BJ (cell line): Measurements from ENCODE around the gene LNPEP. TPM values are rescaled to one million over a fixed set of nuclear protein-coding genes. Genes with fewer than 3 reads are reported as not detected.

ENCODE experiments used
- CTCF ChIA-PET: fragments of 350-600 bp; formaldehyde crosslinking; extraction: SDS; loops from one replicate; lab custom pipeline; 2021; ENCODE audit warnings: antibody characterized with exemption, inconsistent platforms; lab: Yijun Ruan, JAX
- POLR2A ChIA-PET: fragments of 300-600 bp; sonication (Branson Sonifier 250); formaldehyde crosslinking; extraction: SDS; loops from one replicate; lab custom pipeline; 2021; ENCODE audit warnings: antibody characterized with exemption; lab: Charles Lee
- DNase-seq: peaks from one replicate; pipeline ENCODE4 v3.0.0-alpha.2; 2011; ENCODE audit warnings: low read depth
- H3K27me3 ChIP-seq: 2 replicates; pipeline ENCODE4 v1.6.0; 2011; ENCODE audit warnings: low read length; ENCODE audit not compliant: control insufficient read depth, insufficient read depth
- H3K36me3 ChIP-seq: 2 replicates; pipeline ENCODE4 v1.5.1; 2011; ENCODE audit warnings: low read length; ENCODE audit not compliant: control insufficient read depth, insufficient read depth
- H3K4me3 ChIP-seq: 2 replicates; pipeline ENCODE4 v1.5.1; 2011; ENCODE audit warnings: low read depth, mild to moderate bottlenecking, control low read depth, low read length
- CTCF ChIP-seq: IDR thresholded peaks from 2 replicates; pipeline ENCODE4 v1.5.1; 2011; ENCODE audit warnings: low read depth, mild to moderate bottlenecking, control low read depth, inconsistent platforms, low read length, moderate library complexity; ENCODE audit not compliant: insufficient read depth
- polyA plus RNA-seq: library from polyadenylated mRNA; depleted of rRNA; stranded (reverse); fragments of >200 nt; gene quantifications from 2 replicates; pipeline ENCODE4 v1.2.3, GENCODE V29; 2011

Gene LNPEP
- polyA plus RNA-seq, 1 experiment = 6.3 TPM

- POLR2A ChIA-PET = no interaction called here
Measured at GRCh38 chr5:96966801-96967200, 30.9 kb downstream of the LNPEP start.

GRCh38 chr5:96967400-96967799 is 31.5 kb downstream of the LNPEP start:
- no peaks in the 10 kb centered on the region for H3K36me3 ChIP-seq
- no peak overlapping the region for H3K4me3 ChIP-seq
- no peaks in the 10 kb centered on the region for H3K27me3 ChIP-seq
- no peak for DNase-seq
- ChIA-PET POLR2A (no interaction called here), CTCF (no interaction called here)
- TF ChIP-seq CTCF = no peak

More at GRCh38 chr5:96966801-96967200, 30.9 kb downstream of the LNPEP start:
- DNase-seq = no peak
- no peaks in the 10 kb centered on the region for H3K27me3 ChIP-seq
- no peaks in the 10 kb centered on the region for H3K36me3 ChIP-seq
- TF ChIP-seq CTCF = no peak
- H3K4me3 ChIP-seq = no peak overlapping the region
- CTCF ChIA-PET = no interaction called here

DNA sequence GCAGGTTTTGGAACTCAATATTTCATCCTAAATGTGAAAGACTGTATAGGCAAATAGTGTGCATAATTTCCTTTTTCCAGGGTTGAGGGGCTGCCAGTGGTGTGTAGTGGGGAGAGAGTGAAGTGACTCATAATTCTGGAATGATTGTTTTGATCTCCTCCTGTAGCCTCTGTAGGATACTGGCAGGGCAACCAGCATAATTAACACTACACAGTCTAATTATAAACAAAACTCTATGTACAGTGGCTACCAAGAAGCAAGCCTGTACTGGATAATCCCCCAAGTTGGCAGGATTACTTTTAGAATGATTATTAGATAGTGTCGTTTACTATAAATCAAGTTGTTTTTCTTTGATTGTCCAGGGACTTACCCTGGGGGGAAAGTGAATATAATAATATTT is 32.2 kb downstream of the LNPEP start:
- ChIA-PET CTCF (no interaction called here), POLR2A (no interaction called here)
- H3K4me3 ChIP-seq = no peak overlapping the region
- DNase-seq = no peak
- H3K36me3 ChIP-seq = no peaks in the 10 kb centered on the region
- H3K27me3 ChIP-seq = no peaks in the 10 kb centered on the region
- no peak for TF ChIP-seq CTCF

DNA sequence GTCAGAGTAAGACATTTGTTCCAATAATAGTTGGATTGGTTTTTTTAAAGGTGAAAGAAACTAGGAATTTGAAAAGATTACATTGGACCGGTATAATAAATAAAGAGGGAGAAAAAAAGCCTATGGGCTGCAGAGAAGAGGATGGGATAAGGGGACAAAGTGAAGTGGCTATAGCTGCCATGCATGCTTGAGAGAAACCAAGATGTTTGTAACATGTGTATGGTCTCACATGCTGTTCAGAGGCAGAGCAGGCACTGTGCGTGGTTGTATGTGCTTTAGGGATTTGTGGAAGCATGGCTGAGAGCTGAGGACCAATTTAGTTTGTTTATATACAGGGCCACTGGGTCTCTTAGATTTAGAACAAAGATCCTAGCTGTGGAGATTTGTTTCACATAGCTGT is 32.7 kb downstream of the LNPEP start:
- Histone ChIP-seq H3K36me3 (no peaks in the 10 kb centered on the region), H3K27me3 (no peaks in the 10 kb centered on the region), H3K4me3 (no peak overlapping the region)
- POLR2A ChIA-PET = no interaction called here
- CTCF ChIA-PET = no interaction called here
- no peak for DNase-seq
- no peak for TF ChIP-seq CTCF

GRCh38 chr5:96969366-96969765 is 33.5 kb downstream of the LNPEP start:
- no peak for DNase-seq
- ChIA-PET CTCF (interaction anchor here (0.6 kb wide), 1 partner anchor 735 kb away, joined by 3 read pairs; no protein-coding TSS in a partner anchor), POLR2A (no interaction called here)
- no peak for TF ChIP-seq CTCF
- H3K36me3 ChIP-seq = no peaks in the 10 kb centered on the region
- H3K4me3 ChIP-seq = no peak overlapping the region
- H3K27me3 ChIP-seq = no peaks in the 10 kb centered on the region
